Gastrocnemius medialis (tissue), 4 donors: Measurements from ENCODE around the gene ABCB4. TPM values are rescaled to one million over a fixed set of nuclear protein-coding genes. Genes with fewer than 3 reads are reported as not detected.
"Not testable (repeated sequence)": the region's sequence is repeated elsewhere in the genome, so short reads cannot be mapped to it uniquely, and the experiment has no call there.

ENCODE experiments used
- ATAC-seq, 2 donors: fragments of 150-250 bp; one replicate each; pipeline ENCODE4 v1.9.1; 2016
- DNase-seq, 2 donors: peaks; one replicate each; pipeline ENCODE4 v3.0.0-alpha.2; 2019
- H3K27ac ChIP-seq, 4 donors: fragments of 200-600 bp; sonication (generic); 1 replicate in 1 of 4; 2 replicates in 3 of 4; pipeline ENCODE4 v1.5.1; 2016 to 2018; ENCODE audit warnings: mild to moderate bottlenecking in 2 of 4, moderate library complexity in 1 of 4
- H3K27me3 ChIP-seq, 3 donors: fragments of 200-600 bp; sonication (generic) in 2 of 3; 1 replicate in 1 of 3; 2 replicates in 2 of 3; pipeline versions ENCODE4 v1.5.1 to v1.6.0; 2016 to 2019; ENCODE audit warnings: mild to moderate bottlenecking in 1 of 3, moderate library complexity in 1 of 3
- H3K36me3 ChIP-seq, 2 donors: fragments of 200-600 bp; sonication (generic) in 1 of 2; one replicate each; pipeline ENCODE4 v1.5.1; 2017 to 2018
- H3K4me1 ChIP-seq, 2 donors: fragments of 200-600 bp; sonication (generic) in 1 of 2; one replicate each; pipeline ENCODE4 v1.5.1; 2016 to 2017; ENCODE audit warnings: mild to moderate bottlenecking in 2 of 2
- H3K4me3 ChIP-seq, 4 donors: fragments of 200-600 bp; sonication (generic) in 3 of 4; 1 replicate in 1 of 4; 2 replicates in 3 of 4; pipeline ENCODE4 v1.5.1; 2016 to 2019; ENCODE audit warnings: mild to moderate bottlenecking in 2 of 4
- H3K9me3 ChIP-seq, 3 donors: fragments of 200-600 bp; sonication (generic) in 2 of 3; 1 replicate in 1 of 3; 2 replicates in 2 of 3; pipeline ENCODE4 v1.5.1; 2016 to 2019
- CTCF ChIP-seq, 5 experiments: fragments of 450-650 bp in 3 of 5; fragments of 200-600 bp in 2 of 5; sonication (generic) in 2 of 5; IDR thresholded peaks in 4 of 5; conservative IDR thresholded peaks in 1 of 5; 1 replicate in 4 of 5; 2 replicates in 1 of 5; pipeline ENCODE4 v1.5.1; 2016 to 2019; ENCODE audit warnings: antibody characterized with exemption in 5 of 5, mild to moderate bottlenecking in 3 of 5, moderate library complexity in 3 of 5
- POLR2A ChIP-seq, 2 donors: fragments of 450-650 bp; IDR thresholded peaks; one replicate each; pipeline ENCODE4 v1.6.1; 2017; ENCODE audit warnings: antibody characterized with exemption in 2 of 2, mild to moderate bottlenecking in 2 of 2, moderate library complexity in 2 of 2
- in situ Hi-C, 4 donors: fragments of 200-750 bp; cut with MboI; loops; one replicate each; pipeline versions ENCODE4 v1.15.0 to v1.8.0; 2017; ENCODE audit warnings: low sequenced_read_pairs in 4 of 4
- intact Hi-C: fragments of 100-400 bp; cut with DNase I; formaldehyde crosslinking; loops from one replicate; pipeline ENCODE4 v1.15.1; 2023; ENCODE audit warnings: low total_unique reads
- total RNA-seq, 4 donors: library from RNA; depleted of rRNA; stranded (reverse); fragments of >200 nt; gene quantifications; one replicate each; pipeline versions ENCODE4 v1.1.0 to v1.2.3, GENCODE V29; 2016

ABCB4 gene
- total RNA-seq, 4 donors from 2014 or later = 0.61 to 2.3 (median 1.1) TPM

- intact Hi-C loops (no loop called here), in situ Hi-C loops (no loop called here)
- ATAC-seq (peak in 1 of 2 donors; percentile 60), DNase-seq (no peak)
- Histone ChIP-seq H3K27ac (no peak overlapping the region), H3K27me3 (no peaks in the 10 kb centered on the region), H3K4me1 (peaks cover 10 to 11% of the 10 kb centered on the region in 2 donors), H3K9me3 (no peaks in the 10 kb centered on the region), H3K4me3 (no peak overlapping the region), H3K36me3 (no peaks in the 10 kb centered on the region)
- TF ChIP-seq CTCF (IDR thresholded peaks at IDR 0.05 in 4 of 5, conservative IDR thresholded peaks at IDR 0.05 in 1 of 5) = no peak
- TF ChIP-seq POLR2A (IDR thresholded peaks at IDR 0.05) = no peak
Measured at GRCh38 chr7:87463982-87464381, 11.5 kb downstream of the ABCB4 start.

- H3K4me1 ChIP-seq = peaks cover 11 to 23% of the 10 kb centered on the region in 2 donors
- H3K27me3 ChIP-seq, ATAC-seq, H3K27ac ChIP-seq, H3K9me3 ChIP-seq, intact Hi-C loops, H3K4me3 ChIP-seq, H3K36me3 ChIP-seq, DNase-seq, in situ Hi-C loops: not testable (repeated sequence)
Measured at GRCh38 chr7:87460444-87460843, 15.0 kb downstream of the ABCB4 start.

GRCh38 chr7:87459941-87460340 is 15.5 kb downstream of the ABCB4 start:
- DNase-seq (no peak), ATAC-seq (no peak)
- intact Hi-C loops = loop anchor here (10.0 kb wide), 1 partner anchor 115 kb away; no protein-coding TSS in a partner anchor
- no peak for TF ChIP-seq POLR2A (IDR thresholded peaks at IDR 0.05)
- TF ChIP-seq CTCF (IDR thresholded peaks at IDR 0.05 in 4 of 5, conservative IDR thresholded peaks at IDR 0.05 in 1 of 5) = no peak
- H3K4me3 ChIP-seq = no peak overlapping the region
- H3K4me1 ChIP-seq = peaks cover 11 to 27% of the 10 kb centered on the region in 2 donors
- H3K27ac ChIP-seq = no peak overlapping the region
- no peaks in the 10 kb centered on the region for H3K27me3 ChIP-seq
- no peaks in the 10 kb centered on the region for H3K9me3 ChIP-seq
- in situ Hi-C loops = no loop called here
- no peaks in the 10 kb centered on the region for H3K36me3 ChIP-seq

GRCh38 chr7:87458148-87458547 is 17.3 kb downstream of the ABCB4 start:
- Histone ChIP-seq H3K27ac (no peak overlapping the region), H3K9me3 (no peaks in the 10 kb centered on the region), H3K27me3 (no peaks in the 10 kb centered on the region), H3K4me1 (peaks cover 0 to 17% of the 10 kb centered on the region in 2 donors), H3K36me3 (no peaks in the 10 kb centered on the region), H3K4me3 (no peak overlapping the region)
- no peak for DNase-seq
- in situ Hi-C loops (no loop called here), intact Hi-C loops (loop anchor here (10.0 kb wide), 1 partner anchor 117 kb away; no protein-coding TSS in a partner anchor)
- TF ChIP-seq CTCF (IDR thresholded peaks at IDR 0.05 in 4 of 5, conservative IDR thresholded peaks at IDR 0.05 in 1 of 5) (no peak), POLR2A (IDR thresholded peaks at IDR 0.05) (no peak)
- ATAC-seq = no peak

GRCh38 chr7:87456247-87456646 is 19.2 kb downstream of the ABCB4 start:
- Histone ChIP-seq H3K4me1 (peaks cover 0 to 17% of the 10 kb centered on the region in 2 donors), H3K27ac (peak overlapping the region in 3 of 4 donors; percentile 22 to 60 (median 53)), H3K4me3 (no peak overlapping the region), H3K9me3 (no peaks in the 10 kb centered on the region), H3K27me3 (no peaks in the 10 kb centered on the region), H3K36me3 (no peaks in the 10 kb centered on the region)
- intact Hi-C loops (loop anchor here (10.0 kb wide), 1 partner anchor 119 kb away; no protein-coding TSS in a partner anchor), in situ Hi-C loops (no loop called here)
- DNase-seq (no peak), ATAC-seq (no peak)
- no peak for TF ChIP-seq CTCF (IDR thresholded peaks at IDR 0.05 in 4 of 5, conservative IDR thresholded peaks at IDR 0.05 in 1 of 5)
- TF ChIP-seq POLR2A (IDR thresholded peaks at IDR 0.05) = no peak
